GM18951 (cell line): ENCODE measurements around the gene PLCG1.

Experiments used
- POLR2A ChIP-seq: IDR thresholded peaks from 4 replicates; pipeline ENCODE4 v1.6.1; 2011; ENCODE audit warnings: mild to moderate bottlenecking; ENCODE audit not compliant: insufficient read length, insufficient read depth; ENCODE audit errors: extremely low read depth
- in situ Hi-C: fragments of 300-500 bp; cut with MboI; formaldehyde crosslinking; loops from one replicate; pipeline ENCODE4 v1.12.0; 2022; ENCODE audit warnings: low sequenced_read_pairs, mixed read lengths, inconsistent platforms; ENCODE audit not compliant: unreplicated experiment

PLCG1 gene

GRCh38 chr20:41198443-41198842 lies 61.1 kb downstream of the PLCG1 start:
- in situ Hi-C loops, result no loop called here
- no peak for TF ChIP-seq POLR2A

GRCh38 chr20:41200446-41201202 lies 63.3 kb downstream of the PLCG1 start:
- TF ChIP-seq POLR2A, result no peak
- in situ Hi-C loops, result no loop called here

- in situ Hi-C loops, result no loop called here
- TF ChIP-seq POLR2A, result no peak
Observed at GRCh38 chr20:41201760-41202159, 64.4 kb downstream of the PLCG1 start.

- TF ChIP-seq POLR2A, result no peak
- in situ Hi-C loops, result no loop called here
Observed at GRCh38 chr20:41202426-41202825, 65.1 kb downstream of the PLCG1 start.

- no peak for TF ChIP-seq POLR2A
- in situ Hi-C loops, result no loop called here
Observed at GRCh38 chr20:41203660-41204059, 66.3 kb downstream of the PLCG1 start.

GRCh38 chr20:41204304-41205265 lies 67.2 kb downstream of the PLCG1 start:
- TF ChIP-seq POLR2A, result no peak
- in situ Hi-C loops, result no loop called here

- in situ Hi-C loops, result no loop called here
- no peak for TF ChIP-seq POLR2A
Observed at GRCh38 chr20:41205313-41205712, 68.0 kb downstream of the PLCG1 start.

GRCh38 chr20:41213150-41213820 lies 75.9 kb downstream of the PLCG1 start:
- in situ Hi-C loops, result no loop called here
- TF ChIP-seq POLR2A, result no peak

- in situ Hi-C loops, result no loop called here
- TF ChIP-seq POLR2A, result no peak
Observed at GRCh38 chr20:41214202-41214601, 76.9 kb downstream of the PLCG1 start.

GRCh38 chr20:41214666-41215065 lies 77.3 kb downstream of the PLCG1 start:
- in situ Hi-C loops, result no loop called here
- no peak for TF ChIP-seq POLR2A

- in situ Hi-C loops, result no loop called here
Observed at GRCh38 chr20:41217422-41217821, 80.1 kb downstream of the PLCG1 start.

GRCh38 chr20:41218466-41218865 lies 81.1 kb downstream of the PLCG1 start:
- in situ Hi-C loops, result no loop called here
- no peak for TF ChIP-seq POLR2A

More at GRCh38 chr20:41217422-41217821, 80.1 kb downstream of the PLCG1 start:
- no peak for TF ChIP-seq POLR2A

- TF ChIP-seq POLR2A, result no peak
- in situ Hi-C loops, result no loop called here
Observed at GRCh38 chr20:41219824-41220223, 82.5 kb downstream of the PLCG1 start.

GRCh38 chr20:41221614-41222218 lies 84.4 kb downstream of the PLCG1 start:
- TF ChIP-seq POLR2A, result no peak

More at GRCh38 chr20:41221614-41222218, 84.4 kb downstream of the PLCG1 start:
- in situ Hi-C loops, result no loop called here
